ENCODE results near the gene MYNN. TPM values are rescaled to one million over a fixed set of nuclear protein-coding genes. Genes with fewer than 3 reads are reported as not detected.

Gene MYNN
- total and polyA plus RNA-seq, 4 donors = 4.2 to 11.6 (median 9.1) TPM

DNA sequence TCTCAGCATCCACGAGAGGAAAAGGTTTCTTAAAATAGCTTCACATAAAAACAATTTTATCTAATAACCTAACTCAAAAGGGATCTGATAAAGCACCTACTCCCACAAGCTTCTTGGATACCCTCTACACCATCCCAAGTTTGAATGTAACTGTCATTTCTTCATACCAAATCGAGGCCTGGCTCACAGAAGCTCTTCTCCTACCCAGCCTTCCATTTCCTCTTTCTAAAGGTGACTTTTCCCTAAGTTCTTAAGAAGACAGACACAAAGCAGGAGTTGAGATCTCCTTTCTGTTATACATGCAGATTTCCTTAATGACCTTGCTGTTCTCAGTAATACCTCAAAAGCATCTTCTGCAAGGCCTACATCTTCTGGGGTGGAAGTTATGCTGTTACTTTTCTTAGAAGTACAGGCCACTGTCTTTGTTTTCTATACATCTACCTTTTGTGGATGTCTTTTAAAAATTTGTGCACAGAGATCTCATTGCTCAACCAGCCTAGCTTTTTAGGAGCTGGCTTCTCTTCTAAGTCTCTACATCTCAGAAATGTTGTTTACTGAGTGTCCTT, 36.1 kb downstream of the MYNN start:
- no peaks in the 10 kb centered on the region for H3K9me3 ChIP-seq (ENCODE audit: control insufficient read depth in 4 of 4, low read length in 3 of 4)
- H3K27me3 ChIP-seq (ENCODE audit: control insufficient read depth in 4 of 4, insufficient read depth in 4 of 4, low read length in 3 of 4) = no peaks in the 10 kb centered on the region
- no peak for TF ChIP-seq FOXA2 (IDR thresholded peaks at IDR 0.05)
- TF ChIP-seq RXRA (IDR thresholded peaks at IDR 0.05) = no peak
- TF ChIP-seq, protein P1, sequence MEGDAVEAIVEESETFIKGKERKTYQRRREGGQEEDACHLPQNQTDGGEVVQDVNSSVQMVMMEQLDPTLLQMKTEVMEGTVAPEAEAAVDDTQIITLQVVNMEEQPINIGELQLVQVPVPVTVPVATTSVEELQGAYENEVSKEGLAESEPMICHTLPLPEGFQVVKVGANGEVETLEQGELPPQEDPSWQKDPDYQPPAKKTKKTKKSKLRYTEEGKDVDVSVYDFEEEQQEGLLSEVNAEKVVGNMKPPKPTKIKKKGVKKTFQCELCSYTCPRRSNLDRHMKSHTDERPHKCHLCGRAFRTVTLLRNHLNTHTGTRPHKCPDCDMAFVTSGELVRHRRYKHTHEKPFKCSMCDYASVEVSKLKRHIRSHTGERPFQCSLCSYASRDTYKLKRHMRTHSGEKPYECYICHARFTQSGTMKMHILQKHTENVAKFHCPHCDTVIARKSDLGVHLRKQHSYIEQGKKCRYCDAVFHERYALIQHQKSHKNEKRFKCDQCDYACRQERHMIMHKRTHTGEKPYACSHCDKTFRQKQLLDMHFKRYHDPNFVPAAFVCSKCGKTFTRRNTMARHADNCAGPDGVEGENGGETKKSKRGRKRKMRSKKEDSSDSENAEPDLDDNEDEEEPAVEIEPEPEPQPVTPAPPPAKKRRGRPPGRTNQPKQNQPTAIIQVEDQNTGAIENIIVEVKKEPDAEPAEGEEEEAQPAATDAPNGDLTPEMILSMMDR (IDR thresholded peaks at IDR 0.05; ENCODE audit: low read depth, low read length, missing input control) = no peak
- TF ChIP-seq NR2F2 (IDR thresholded peaks at IDR 0.05) = no peak
- no peak for TF ChIP-seq EGR1 (IDR thresholded peaks at IDR 0.05; ENCODE audit: low read depth in 2 of 2)
- TF ChIP-seq TAF1 (conservative IDR thresholded peaks at IDR 0.05) = no peak
- no peak for TF ChIP-seq RAD21 (IDR thresholded peaks at IDR 0.05)
- TF ChIP-seq, protein P2, sequence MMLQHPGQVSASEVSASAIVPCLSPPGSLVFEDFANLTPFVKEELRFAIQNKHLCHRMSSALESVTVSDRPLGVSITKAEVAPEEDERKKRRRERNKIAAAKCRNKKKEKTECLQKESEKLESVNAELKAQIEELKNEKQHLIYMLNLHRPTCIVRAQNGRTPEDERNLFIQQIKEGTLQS (IDR thresholded peaks at IDR 0.05) = no peak
- TF ChIP-seq HNF4A (conservative IDR thresholded peaks at IDR 0.05) = no peak
- no peak for TF ChIP-seq JUND (IDR thresholded peaks at IDR 0.05)
- no peak for TF ChIP-seq REST (IDR thresholded peaks at IDR 0.05)
- TF ChIP-seq, protein P3, sequence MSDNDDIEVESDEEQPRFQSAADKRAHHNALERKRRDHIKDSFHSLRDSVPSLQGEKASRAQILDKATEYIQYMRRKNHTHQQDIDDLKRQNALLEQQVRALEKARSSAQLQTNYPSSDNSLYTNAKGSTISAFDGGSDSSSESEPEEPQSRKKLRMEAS (IDR thresholded peaks at IDR 0.05) = no peak
- TF ChIP-seq FOXA1 (IDR thresholded peaks at IDR 0.05) = no peak
- TF ChIP-seq, protein P4, sequence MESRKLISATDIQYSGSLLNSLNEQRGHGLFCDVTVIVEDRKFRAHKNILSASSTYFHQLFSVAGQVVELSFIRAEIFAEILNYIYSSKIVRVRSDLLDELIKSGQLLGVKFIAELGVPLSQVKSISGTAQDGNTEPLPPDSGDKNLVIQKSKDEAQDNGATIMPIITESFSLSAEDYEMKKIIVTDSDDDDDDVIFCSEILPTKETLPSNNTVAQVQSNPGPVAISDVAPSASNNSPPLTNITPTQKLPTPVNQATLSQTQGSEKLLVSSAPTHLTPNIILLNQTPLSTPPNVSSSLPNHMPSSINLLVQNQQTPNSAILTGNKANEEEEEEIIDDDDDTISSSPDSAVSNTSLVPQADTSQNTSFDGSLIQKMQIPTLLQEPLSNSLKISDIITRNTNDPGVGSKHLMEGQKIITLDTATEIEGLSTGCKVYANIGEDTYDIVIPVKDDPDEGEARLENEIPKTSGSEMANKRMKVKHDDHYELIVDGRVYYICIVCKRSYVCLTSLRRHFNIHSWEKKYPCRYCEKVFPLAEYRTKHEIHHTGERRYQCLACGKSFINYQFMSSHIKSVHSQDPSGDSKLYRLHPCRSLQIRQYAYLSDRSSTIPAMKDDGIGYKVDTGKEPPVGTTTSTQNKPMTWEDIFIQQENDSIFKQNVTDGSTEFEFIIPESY (IDR thresholded peaks at IDR 0.05) = no peak
- TF ChIP-seq YY1 (IDR thresholded peaks at IDR 0.05) = no peak
- no peak for TF ChIP-seq GABPA (IDR thresholded peaks at IDR 0.05 in 1 of 2, conservative IDR thresholded peaks at IDR 0.05 in 1 of 2)
- TF ChIP-seq HNF4G (IDR thresholded peaks at IDR 0.05) = no peak
- no peak for TF ChIP-seq SP1 (IDR thresholded peaks at IDR 0.05)
- no peaks in the 10 kb centered on the region for H3K36me3 ChIP-seq (ENCODE audit: control insufficient read depth in 4 of 4, insufficient read depth in 3 of 4, low read depth in 1 of 4, low read length in 3 of 4)
- 74% methylated on average over 2 of the region's 2 CpGs for WGBS
- H3K27ac ChIP-seq (ENCODE audit: low read depth in 1 of 2, low read length in 2 of 2) = no peak overlapping the region
- DNase-seq (ENCODE audit: low spot score) = no peak
- H3K4me3 ChIP-seq (ENCODE audit: low read depth in 1 of 3, low read length in 3 of 3) = no peak overlapping the region
- peaks cover 4 to 23% (median 17%) of the 10 kb centered on the region in 4 donors for H3K4me1 ChIP-seq (ENCODE audit: control insufficient read depth in 4 of 4, insufficient read depth in 4 of 4, low read length in 3 of 4)
- H3K9ac ChIP-seq (ENCODE audit: low read depth in 1 of 2, low read length in 2 of 2) = no peak overlapping the region

Measured in liver (tissue), 9 donors.